Central memory CD8-positive, alpha-beta T cell (primary cell): ENCODE data around the gene CACNG3.
"Not testable (repeated sequence)": the region's sequence is repeated elsewhere in the genome, so short reads cannot be mapped to it uniquely, and the experiment has no call there.

Experiments
- ATAC-seq: fragments of 150-1000 bp; cut with Tn5 transposase; replicated peaks from 2 replicates; pipeline ENCODE4 v1.10.0; 2022; ENCODE audit warnings: mild to moderate bottlenecking, moderate FRiP score, moderate number of reproducible peaks; ENCODE audit not compliant: poor library complexity, severe bottlenecking; ENCODE audit errors: extremely low read depth
- DNase-seq, 2 donors: peaks; one replicate each; pipeline ENCODE4 v3.0.0; 2021; ENCODE audit warnings: low spot score in 2 of 2
- H3K27ac Mint-ChIP-seq: one replicate; pipeline ENCODE4 v1.8.0; 2022; ENCODE audit warnings: low read depth, mild to moderate bottlenecking, moderate library complexity, mixed read lengths
- H3K27me3 Mint-ChIP-seq: one replicate; pipeline ENCODE4 v1.8.0; 2022; ENCODE audit warnings: mixed read lengths
- H3K36me3 Mint-ChIP-seq: one replicate; pipeline ENCODE4 v1.8.0; 2022; ENCODE audit warnings: mild to moderate bottlenecking, moderate library complexity, mixed read lengths; ENCODE audit not compliant: insufficient read depth
- H3K4me1 Mint-ChIP-seq: one replicate; pipeline ENCODE4 v1.8.0; 2022; ENCODE audit warnings: mixed read lengths
- H3K4me3 Mint-ChIP-seq: one replicate; pipeline ENCODE4 v1.8.0; 2022; ENCODE audit warnings: mild to moderate bottlenecking, moderate library complexity, mixed read lengths
- H3K9me3 Mint-ChIP-seq: one replicate; pipeline ENCODE4 v1.8.0; 2022; ENCODE audit warnings: mixed read lengths

CACNG3 gene

DNA sequence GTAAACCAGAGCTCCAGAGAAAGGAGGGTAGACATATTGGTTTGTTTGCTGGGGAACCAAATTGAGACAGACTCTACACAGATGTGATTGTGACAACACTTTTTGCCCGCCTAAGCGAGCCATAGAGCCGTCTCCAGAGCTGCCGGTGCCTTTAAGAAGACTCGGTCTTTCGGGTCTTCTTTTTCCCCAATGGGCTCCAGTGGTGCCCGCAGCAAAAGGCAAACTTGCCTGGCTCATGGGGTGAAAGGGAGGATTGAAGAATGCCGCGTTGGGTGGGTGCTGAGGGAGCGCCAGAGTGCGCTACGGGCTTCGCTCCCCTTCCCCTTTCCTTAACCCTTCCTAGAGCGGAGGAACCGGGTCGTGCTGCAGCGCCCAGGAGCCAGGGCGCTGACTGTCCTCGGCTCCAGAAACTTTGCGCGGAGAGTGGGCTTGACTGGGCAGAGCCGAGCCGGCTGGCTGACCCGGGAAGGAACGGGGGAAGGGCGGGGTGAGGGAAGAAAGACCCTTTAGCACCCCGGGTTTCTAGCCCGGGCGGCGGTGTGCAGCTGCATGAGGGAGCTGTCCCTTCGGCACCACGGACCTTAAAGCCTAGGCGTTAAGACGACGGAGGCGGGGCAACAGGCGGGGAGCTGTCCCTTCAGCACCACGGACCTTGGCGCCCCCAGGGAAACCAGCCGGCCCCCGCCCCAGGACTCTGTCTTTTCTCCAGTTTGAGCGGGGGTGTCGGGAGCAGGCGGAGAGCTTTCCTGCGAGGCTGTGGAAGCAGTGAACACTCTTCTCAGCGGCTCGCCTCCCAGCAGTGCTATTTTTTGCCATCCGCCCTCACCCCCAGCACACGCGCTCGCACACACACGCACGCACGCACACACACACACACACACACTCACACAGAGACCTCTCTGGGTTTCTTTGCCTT lies at the start of gene CACNG3:
Gene CACNG3, plus strand, starts transcription at position 880 of the 916 bp plus-strand sequence. CDS start 420 bp downstream, outside the sequence.
- H3K4me3 Mint-ChIP-seq = no peak within 1 kb of the TSS
- no peaks in the 10 kb centered on the region for H3K9me3 Mint-ChIP-seq
- no peak within 1 kb of the TSS for H3K27ac Mint-ChIP-seq
- ATAC-seq (no peak), DNase-seq (peak; percentile 26 to 29)
- H3K36me3 Mint-ChIP-seq = peaks cover 4% of the 10 kb centered on the region
- peaks cover 86% of the 10 kb centered on the region for H3K27me3 Mint-ChIP-seq
- no peaks in the 10 kb centered on the region for H3K4me1 Mint-ChIP-seq

DNA sequence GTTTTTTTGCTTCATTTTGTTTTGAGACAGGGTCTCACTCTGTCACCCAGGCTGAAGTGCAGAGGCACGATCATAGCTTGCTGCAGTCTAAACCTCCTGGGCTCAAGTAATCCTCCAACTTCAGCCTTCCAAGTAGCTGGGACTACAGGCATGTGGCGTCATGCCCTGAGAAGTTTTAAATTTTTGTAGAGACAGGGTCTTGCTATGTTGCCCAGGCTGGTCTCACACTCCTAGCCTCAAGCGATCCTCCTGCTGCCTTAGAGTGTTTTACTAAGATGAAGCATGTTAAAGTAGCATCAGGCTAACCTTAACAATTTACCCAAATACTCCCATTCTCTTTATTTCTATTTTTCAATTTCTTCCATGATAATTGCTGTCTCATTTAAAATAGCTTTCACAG lies 49.2 kb upstream of the CACNG3 start:
- H3K27ac Mint-ChIP-seq = no peak overlapping the region
- H3K4me1 Mint-ChIP-seq = peaks cover 5% of the 10 kb centered on the region
- H3K36me3 Mint-ChIP-seq = peaks cover 50% of the 10 kb centered on the region
- DNase-seq (no peak), ATAC-seq (no peak)
- H3K4me3 Mint-ChIP-seq = no peak overlapping the region
- no peaks in the 10 kb centered on the region for H3K9me3 Mint-ChIP-seq
- H3K27me3 Mint-ChIP-seq = no peaks in the 10 kb centered on the region

DNA sequence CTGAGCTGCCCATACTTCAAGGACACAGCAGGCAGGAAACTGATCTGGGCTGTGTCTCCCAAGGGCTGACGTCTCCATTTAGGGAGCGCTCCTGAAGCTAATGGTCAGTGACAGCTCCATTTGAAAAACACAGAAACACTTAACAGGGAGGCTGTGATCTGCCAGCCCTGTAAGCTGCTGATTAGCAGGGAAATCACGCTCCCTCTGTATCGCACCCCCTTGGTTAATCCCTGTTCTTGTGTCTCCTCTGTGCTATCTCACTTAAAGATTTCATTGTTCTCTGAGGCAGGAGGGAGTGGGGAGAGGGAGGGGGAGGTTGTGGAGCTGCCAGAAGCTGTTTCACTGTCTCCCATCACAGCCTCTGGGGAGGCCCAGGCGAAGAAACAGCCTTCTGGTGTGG lies 47.4 kb upstream of the CACNG3 start:
- Mint-ChIP-seq H3K4me3 (no peak overlapping the region), H3K36me3 (peaks cover 54% of the 10 kb centered on the region), H3K9me3 (no peaks in the 10 kb centered on the region), H3K4me1 (peaks cover 5% of the 10 kb centered on the region), H3K27ac (no peak overlapping the region), H3K27me3 (no peaks in the 10 kb centered on the region)
- DNase-seq = no peak
- ATAC-seq = no peak

DNA sequence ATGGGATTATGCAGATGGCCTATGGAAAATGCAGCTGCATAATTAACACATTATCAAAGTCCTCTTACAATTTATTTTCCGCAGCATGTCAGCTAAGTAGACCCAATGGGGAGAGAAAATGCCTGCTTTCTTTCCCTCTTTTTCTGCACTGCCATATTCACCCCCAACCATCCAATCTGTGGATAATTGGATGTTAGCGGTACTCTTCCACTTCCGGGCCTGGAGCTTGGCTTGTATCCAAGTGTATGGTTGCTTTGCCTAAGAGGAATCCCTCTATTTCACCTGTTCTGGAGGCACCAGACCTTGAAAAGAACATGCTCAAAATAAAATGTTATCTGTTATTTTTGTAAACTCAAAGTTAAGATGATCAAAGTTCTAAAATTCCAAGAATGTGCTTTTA lies 41.1 kb upstream of the CACNG3 start:
- ATAC-seq (no peak), DNase-seq (no peak)
- Mint-ChIP-seq H3K4me3 (no peak overlapping the region), H3K9me3 (no peaks in the 10 kb centered on the region), H3K36me3 (peaks cover 56% of the 10 kb centered on the region), H3K27ac (no peak overlapping the region), H3K27me3 (no peaks in the 10 kb centered on the region), H3K4me1 (no peaks in the 10 kb centered on the region)

DNA sequence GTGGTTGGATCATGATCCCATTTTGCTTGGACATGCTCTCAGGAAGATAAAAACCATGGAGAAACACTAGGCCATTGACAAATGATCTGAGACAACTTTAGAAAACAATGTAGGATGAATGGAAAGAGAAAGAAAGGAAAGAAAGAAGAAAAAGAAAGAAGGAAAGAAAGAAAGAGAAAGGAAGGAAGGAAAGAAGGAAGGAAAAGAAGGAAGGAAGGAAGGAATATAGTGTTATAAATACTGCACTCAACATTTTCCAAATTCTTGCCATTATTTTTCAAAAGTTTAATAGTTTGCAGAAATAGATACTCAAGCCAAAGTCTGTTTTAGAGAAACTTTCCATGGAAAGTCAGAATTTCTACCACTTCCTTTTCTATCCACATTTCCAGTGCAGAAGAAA lies 39.2 kb upstream of the CACNG3 start:
- Mint-ChIP-seq H3K27ac (no peak overlapping the region), H3K36me3 (peaks cover 51% of the 10 kb centered on the region), H3K9me3 (no peaks in the 10 kb centered on the region), H3K4me1 (no peaks in the 10 kb centered on the region), H3K27me3 (no peaks in the 10 kb centered on the region), H3K4me3 (no peak overlapping the region)
- ATAC-seq = no peak
- no peak for DNase-seq

DNA sequence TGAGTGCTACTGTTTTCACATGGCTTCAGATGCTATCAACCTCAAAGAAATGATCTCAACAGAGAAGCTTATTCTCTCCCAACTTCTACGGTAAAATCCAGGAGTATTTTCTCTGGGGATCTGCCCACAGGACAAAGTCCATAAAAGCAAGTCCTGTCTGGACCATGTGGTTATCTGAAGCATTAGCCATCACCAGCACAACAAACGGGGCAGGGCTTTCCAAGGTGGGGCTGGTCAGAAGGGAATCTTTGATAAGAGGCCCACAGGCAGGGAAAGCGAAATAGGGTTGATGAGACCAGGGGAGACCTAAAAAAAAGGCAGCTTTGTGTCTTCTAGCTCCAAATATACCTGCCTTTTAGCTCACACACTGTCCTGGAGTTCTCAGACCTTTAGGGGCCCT lies 38.7 kb upstream of the CACNG3 start:
- Mint-ChIP-seq H3K9me3 (no peaks in the 10 kb centered on the region), H3K27me3 (no peaks in the 10 kb centered on the region), H3K36me3 (peaks cover 53% of the 10 kb centered on the region), H3K4me3 (no peak overlapping the region), H3K4me1 (no peaks in the 10 kb centered on the region), H3K27ac (no peak overlapping the region)
- no peak for ATAC-seq
- DNase-seq = no peak

DNA sequence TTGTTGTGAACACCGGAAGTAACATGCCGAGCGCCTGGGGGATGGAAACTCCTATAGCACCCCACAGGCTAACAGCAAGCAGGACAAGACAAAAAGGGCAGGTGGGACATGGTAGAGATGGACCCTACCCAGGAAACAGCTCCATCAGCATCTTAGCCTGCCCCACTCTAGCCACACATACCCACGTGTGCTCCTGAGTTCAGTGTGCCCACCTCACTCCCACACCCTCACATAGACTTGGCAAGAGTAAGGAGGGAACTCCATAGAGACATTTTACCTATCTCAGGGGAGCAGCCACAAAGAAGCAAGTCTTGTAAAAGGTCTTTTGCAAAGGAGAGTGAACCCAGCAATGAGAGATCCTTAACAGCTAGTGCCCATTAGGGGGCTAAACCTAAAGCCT lies 37.8 kb upstream of the CACNG3 start:
- ATAC-seq (no peak), DNase-seq (no peak)
- H3K9me3 Mint-ChIP-seq = no peaks in the 10 kb centered on the region
- H3K4me1 Mint-ChIP-seq = no peaks in the 10 kb centered on the region
- H3K36me3 Mint-ChIP-seq = peaks cover 50% of the 10 kb centered on the region
- H3K27ac Mint-ChIP-seq = no peak overlapping the region
- no peak overlapping the region for H3K4me3 Mint-ChIP-seq
- no peaks in the 10 kb centered on the region for H3K27me3 Mint-ChIP-seq

DNA sequence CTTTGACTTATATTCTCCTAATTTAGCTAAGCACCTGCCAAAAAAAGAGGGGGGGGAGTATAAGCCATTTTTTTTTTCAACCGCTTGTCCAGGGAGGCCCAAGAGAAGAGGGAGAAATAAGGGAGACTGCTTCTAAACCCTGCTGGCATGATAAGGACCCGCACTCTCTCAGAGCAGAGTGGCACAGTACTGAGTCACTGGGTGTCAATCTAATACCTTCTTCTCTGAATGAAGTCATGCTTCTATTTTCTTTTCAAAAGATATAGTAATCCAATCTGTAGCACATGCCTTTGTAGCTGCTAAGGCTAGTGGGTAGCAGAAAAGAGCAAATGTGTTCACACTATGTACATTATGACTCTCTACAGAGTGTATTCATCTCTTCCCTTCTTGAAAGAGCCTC lies 34.9 kb upstream of the CACNG3 start:
- Mint-ChIP-seq H3K9me3 (no peaks in the 10 kb centered on the region), H3K27me3 (no peaks in the 10 kb centered on the region), H3K4me3 (no peak overlapping the region), H3K36me3 (peaks cover 27% of the 10 kb centered on the region), H3K27ac (no peak overlapping the region), H3K4me1 (no peaks in the 10 kb centered on the region)
- DNase-seq (no peak), ATAC-seq (no peak)

DNA sequence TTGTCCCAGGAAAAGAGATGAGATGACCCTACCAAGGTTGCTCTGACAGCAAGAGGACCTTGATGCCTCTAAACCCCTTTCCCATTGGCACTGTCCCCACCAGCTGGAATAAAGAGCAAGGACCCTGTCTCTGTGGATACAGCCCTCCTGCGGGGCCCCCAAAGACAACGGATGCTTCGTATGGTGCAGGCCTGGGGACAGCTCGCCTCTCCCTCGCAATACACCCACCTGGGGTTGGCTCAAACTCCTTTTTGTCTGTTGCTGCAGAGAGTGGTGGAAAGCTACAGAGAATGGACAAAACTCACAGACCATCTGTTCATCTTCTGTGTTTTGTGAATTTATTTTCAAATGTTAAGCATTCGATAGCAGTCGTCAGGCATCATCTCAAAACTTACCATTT lies 27.6 kb upstream of the CACNG3 start:
- Mint-ChIP-seq H3K27me3 (peaks cover 1% of the 10 kb centered on the region), H3K4me3 (no peak overlapping the region), H3K27ac (no peak overlapping the region), H3K4me1 (no peaks in the 10 kb centered on the region), H3K36me3 (no peaks in the 10 kb centered on the region), H3K9me3 (no peaks in the 10 kb centered on the region)
- no peak for DNase-seq
- no peak for ATAC-seq

DNA sequence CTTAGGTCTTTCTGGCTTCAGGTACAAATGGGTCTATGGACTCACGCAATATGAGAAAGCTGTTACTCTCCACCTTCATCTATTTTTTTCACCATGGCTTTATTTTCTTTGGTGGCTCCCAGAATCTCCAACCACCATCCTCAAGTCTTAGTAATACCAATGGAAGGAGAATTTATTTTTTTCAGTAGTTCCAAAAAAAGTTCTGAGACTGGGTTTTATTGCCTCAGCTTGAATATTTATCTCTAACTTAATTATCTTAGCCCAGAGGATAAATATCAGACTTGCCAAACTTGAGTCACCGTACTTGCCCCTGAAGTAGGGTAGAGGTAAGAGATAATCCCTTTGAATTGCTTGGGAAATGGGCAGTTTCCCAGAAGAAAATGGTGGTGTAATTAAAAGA lies 23.2 kb upstream of the CACNG3 start:
- Mint-ChIP-seq H3K9me3 (no peaks in the 10 kb centered on the region), H3K4me1 (no peaks in the 10 kb centered on the region), H3K4me3 (no peak overlapping the region), H3K27ac (no peak overlapping the region), H3K27me3 (peaks cover 29% of the 10 kb centered on the region), H3K36me3 (no peaks in the 10 kb centered on the region)
- no peak for DNase-seq
- no peak for ATAC-seq

DNA sequence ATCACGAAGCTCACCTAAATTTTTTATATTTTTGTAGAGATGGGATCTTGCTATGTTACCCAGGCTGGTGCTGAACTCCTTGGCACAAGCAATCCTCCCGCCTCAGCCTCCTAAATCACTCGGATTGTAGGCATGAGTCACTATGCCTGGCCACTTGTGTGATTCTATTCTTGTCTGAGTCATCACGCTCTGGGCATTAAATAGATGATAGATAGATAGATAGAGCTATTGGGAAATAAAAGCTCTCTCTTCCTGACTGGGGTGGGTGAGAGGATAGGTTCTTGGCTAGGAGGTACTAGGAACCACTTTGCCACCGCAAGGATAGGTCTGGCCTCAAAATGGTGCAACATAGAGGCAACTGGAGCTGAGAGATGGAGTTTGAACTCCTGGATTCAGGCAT lies 21.4 kb upstream of the CACNG3 start:
- DNase-seq (no peak), ATAC-seq (no peak)
- peaks cover 34% of the 10 kb centered on the region for H3K27me3 Mint-ChIP-seq
- no peak overlapping the region for H3K27ac Mint-ChIP-seq
- no peak overlapping the region for H3K4me3 Mint-ChIP-seq
- H3K9me3 Mint-ChIP-seq = peaks cover 6% of the 10 kb centered on the region
- no peaks in the 10 kb centered on the region for H3K4me1 Mint-ChIP-seq
- H3K36me3 Mint-ChIP-seq = no peaks in the 10 kb centered on the region

DNA sequence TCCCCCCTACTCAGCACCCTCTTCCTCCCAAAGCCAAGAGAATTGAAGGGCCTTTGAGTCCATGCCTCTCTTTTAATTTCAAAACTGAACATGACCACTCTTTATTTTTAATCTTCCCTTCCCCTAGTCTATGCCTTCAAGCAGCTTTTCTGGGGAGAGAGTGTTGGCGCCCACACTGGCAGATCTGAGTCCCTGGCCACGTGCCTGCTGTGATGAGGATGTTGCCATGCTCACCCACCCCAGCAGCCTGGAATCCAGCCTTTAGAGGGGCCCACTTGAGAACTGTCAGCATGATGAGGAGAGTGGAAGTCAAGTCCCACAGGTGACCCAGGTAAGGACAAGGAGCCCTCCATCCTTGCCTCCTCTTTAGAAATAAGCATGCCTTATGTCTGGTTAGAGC lies 20.3 kb upstream of the CACNG3 start:
- DNase-seq = no peak
- ATAC-seq = no peak
- Mint-ChIP-seq H3K27ac (no peak overlapping the region), H3K4me3 (no peak overlapping the region), H3K36me3 (no peaks in the 10 kb centered on the region), H3K27me3 (peaks cover 45% of the 10 kb centered on the region), H3K9me3 (peaks cover 6% of the 10 kb centered on the region), H3K4me1 (no peaks in the 10 kb centered on the region)

DNA sequence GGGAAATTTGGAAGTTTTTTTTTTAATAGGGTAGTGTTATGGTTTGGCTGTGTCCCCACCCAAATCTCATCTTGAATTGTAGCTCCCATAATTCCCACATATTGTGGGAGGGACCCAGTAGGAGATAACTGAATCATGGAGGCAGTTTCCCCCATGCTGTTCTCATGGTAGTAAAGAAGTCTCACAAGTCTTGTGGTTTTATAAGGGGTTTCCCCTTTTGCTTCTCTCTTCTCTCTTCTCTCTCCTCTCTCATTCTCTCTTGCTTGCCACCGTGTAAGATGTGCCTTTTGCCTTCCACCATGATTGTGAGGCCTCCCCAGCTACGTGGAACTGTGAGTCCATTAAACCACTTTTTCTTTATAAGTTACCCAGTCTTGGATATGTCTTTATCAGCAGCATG lies 17.3 kb upstream of the CACNG3 start:
- not testable (repeated sequence) for H3K9me3 Mint-ChIP-seq, H3K4me3 Mint-ChIP-seq, H3K4me1 Mint-ChIP-seq, H3K27ac Mint-ChIP-seq, H3K36me3 Mint-ChIP-seq, DNase-seq, ATAC-seq
- H3K27me3 Mint-ChIP-seq = peaks cover 49% of the 10 kb centered on the region
